Thoracic aorta (tissue), 2 donors: ENCODE data around the gene GUF1. TPM values are rescaled to one million over a fixed set of nuclear protein-coding genes. Genes with fewer than 3 reads are reported as not detected.

ENCODE experiments used
- ATAC-seq: fragments of 150-250 bp; one replicate; pipeline ENCODE4 v1.8.0; 2017; ENCODE audit warnings: low read depth; ENCODE audit not compliant: insufficient number of reproducible peaks, low FRiP score
- DNase-seq: peaks from one replicate; pipeline ENCODE4 v3.0.0-alpha.2; 2020; ENCODE audit warnings: low spot score
- H3K27ac ChIP-seq, 2 donors: fragments of 200-600 bp; sonication (generic); 1 replicate in 1 of 2; 2 replicates in 1 of 2; pipeline ENCODE4 v1.5.1; 2016; ENCODE audit warnings: mild to moderate bottlenecking in 2 of 2, moderate library complexity in 2 of 2
- H3K27me3 ChIP-seq: fragments of 200-600 bp; sonication (generic); replicated peaks from 2 replicates; pipeline ENCODE4 v1.6.0; 2016; ENCODE audit warnings: mild to moderate bottlenecking; ENCODE audit not compliant: insufficient read depth
- H3K36me3 ChIP-seq: fragments of 200-600 bp; sonication (generic); one replicate; pipeline ENCODE4 v1.5.1; 2016
- H3K4me1 ChIP-seq, 2 donors: fragments of 200-600 bp; sonication (generic); 1 replicate in 1 of 2; 2 replicates in 1 of 2; pipeline versions ENCODE4 v1.5.1 to v1.6.0; 2016; ENCODE audit warnings: low read depth in 2 of 2, mild to moderate bottlenecking in 1 of 2; ENCODE audit not compliant: control insufficient read depth in 1 of 2
- H3K4me3 ChIP-seq: fragments of 200-600 bp; sonication (generic); 2 replicates; pipeline ENCODE4 v1.5.1; 2016; ENCODE audit warnings: mild to moderate bottlenecking
- H3K9me3 ChIP-seq: fragments of 200-600 bp; sonication (generic); 2 replicates; pipeline ENCODE4 v1.5.1; 2016
- total RNA-seq, 2 donors: library from RNA; depleted of rRNA; stranded (reverse); fragments of >200 nt; gene quantifications; one replicate each; pipeline versions ENCODE4 v1.1.0 to v1.2.3, GENCODE V29; 2016
- TF ChIP-seq, protein P1 (sequence below): fragments of 200-600 bp; sonication (generic); IDR thresholded peaks from one replicate; pipeline ENCODE4 v1.5.1; 2019; ENCODE audit warnings: antibody characterized with exemption

The GUF1 gene
- total RNA-seq, 2 donors from 2014 or later, result 8.5 to 13.3 TPM

DNA sequence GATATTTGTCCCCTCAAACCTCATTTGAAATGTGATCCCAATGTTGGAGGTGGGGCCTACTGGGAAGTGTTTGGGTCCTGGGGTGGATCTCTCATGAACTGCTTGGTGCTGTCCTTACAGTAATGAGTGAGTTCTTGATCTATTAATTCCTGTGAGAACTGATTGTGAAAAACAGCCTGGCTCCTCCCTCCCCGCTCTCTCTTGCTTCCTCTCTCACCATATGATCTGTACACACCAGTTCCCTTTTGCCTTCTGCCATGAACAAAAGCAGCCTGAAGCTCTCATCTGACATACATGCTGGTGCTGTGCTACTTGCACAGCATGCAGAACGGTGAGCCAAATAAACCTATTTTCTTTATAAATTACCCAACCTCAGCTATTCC lies 15.6 kb upstream of the GUF1 start:
- DNase-seq, result no peak
- Histone ChIP-seq H3K4me3 (no peak overlapping the region), H3K27me3 (no peaks in the 10 kb centered on the region), H3K4me1 (no peaks in the 10 kb centered on the region), H3K36me3 (no peaks in the 10 kb centered on the region), H3K27ac (no peak overlapping the region), H3K9me3 (no peaks in the 10 kb centered on the region)
- TF ChIP-seq, protein P1, sequence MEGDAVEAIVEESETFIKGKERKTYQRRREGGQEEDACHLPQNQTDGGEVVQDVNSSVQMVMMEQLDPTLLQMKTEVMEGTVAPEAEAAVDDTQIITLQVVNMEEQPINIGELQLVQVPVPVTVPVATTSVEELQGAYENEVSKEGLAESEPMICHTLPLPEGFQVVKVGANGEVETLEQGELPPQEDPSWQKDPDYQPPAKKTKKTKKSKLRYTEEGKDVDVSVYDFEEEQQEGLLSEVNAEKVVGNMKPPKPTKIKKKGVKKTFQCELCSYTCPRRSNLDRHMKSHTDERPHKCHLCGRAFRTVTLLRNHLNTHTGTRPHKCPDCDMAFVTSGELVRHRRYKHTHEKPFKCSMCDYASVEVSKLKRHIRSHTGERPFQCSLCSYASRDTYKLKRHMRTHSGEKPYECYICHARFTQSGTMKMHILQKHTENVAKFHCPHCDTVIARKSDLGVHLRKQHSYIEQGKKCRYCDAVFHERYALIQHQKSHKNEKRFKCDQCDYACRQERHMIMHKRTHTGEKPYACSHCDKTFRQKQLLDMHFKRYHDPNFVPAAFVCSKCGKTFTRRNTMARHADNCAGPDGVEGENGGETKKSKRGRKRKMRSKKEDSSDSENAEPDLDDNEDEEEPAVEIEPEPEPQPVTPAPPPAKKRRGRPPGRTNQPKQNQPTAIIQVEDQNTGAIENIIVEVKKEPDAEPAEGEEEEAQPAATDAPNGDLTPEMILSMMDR, result no peak
- ATAC-seq, result no peak

DNA sequence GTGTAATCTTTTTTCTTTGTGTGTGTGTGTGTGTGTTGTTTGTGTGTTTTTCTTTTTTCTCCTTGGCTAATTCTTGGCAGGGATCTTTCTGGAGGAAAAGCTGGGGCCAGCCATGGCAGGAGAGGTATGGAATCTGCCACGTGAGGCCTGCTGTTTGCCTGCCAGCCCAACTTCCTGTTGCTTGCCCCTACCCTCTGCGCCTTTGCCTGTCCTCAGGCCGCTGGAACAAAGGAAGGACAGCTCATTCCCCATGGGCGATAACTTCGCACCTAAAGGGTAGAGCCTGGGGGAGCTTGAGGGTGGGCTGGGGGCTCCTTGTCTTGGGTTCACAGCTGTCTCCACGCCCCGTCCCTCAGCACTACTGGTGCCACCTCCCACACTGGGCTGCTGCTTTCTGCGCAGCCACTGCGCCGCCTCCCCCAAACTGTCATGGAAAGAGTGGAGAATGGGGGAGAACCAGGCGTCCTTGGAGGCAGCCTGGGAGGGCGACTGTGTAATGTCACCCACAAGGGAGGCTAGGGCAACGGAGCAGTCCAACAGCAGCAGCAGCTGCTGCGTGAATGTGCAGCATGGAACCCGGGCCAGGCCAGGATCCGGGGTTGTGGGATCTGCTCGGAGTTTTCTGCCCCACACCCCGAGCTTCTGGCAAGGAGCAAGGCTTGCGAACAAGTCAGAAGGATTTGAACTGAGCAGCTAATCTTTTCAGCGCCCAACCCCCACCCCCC lies 14.5 kb upstream of the GUF1 start:
- Histone ChIP-seq H3K27me3 (no peaks in the 10 kb centered on the region), H3K4me3 (no peak overlapping the region), H3K27ac (no peak overlapping the region), H3K36me3 (no peaks in the 10 kb centered on the region), H3K9me3 (no peaks in the 10 kb centered on the region), H3K4me1 (no peaks in the 10 kb centered on the region)
- DNase-seq, result no peak
- no peak for ATAC-seq
- TF ChIP-seq, protein P1, result no peak

GRCh38 chr4:44668526-44668925 lies 9.7 kb upstream of the GUF1 start:
- no peak for DNase-seq
- H3K9me3 ChIP-seq, result no peaks in the 10 kb centered on the region
- H3K27me3 ChIP-seq, result no peaks in the 10 kb centered on the region
- H3K4me3 ChIP-seq, result no peak overlapping the region
- TF ChIP-seq, protein P1, result no peak
- ATAC-seq, result no peak
- no peak overlapping the region for H3K27ac ChIP-seq
- no peaks in the 10 kb centered on the region for H3K4me1 ChIP-seq
- no peaks in the 10 kb centered on the region for H3K36me3 ChIP-seq

DNA sequence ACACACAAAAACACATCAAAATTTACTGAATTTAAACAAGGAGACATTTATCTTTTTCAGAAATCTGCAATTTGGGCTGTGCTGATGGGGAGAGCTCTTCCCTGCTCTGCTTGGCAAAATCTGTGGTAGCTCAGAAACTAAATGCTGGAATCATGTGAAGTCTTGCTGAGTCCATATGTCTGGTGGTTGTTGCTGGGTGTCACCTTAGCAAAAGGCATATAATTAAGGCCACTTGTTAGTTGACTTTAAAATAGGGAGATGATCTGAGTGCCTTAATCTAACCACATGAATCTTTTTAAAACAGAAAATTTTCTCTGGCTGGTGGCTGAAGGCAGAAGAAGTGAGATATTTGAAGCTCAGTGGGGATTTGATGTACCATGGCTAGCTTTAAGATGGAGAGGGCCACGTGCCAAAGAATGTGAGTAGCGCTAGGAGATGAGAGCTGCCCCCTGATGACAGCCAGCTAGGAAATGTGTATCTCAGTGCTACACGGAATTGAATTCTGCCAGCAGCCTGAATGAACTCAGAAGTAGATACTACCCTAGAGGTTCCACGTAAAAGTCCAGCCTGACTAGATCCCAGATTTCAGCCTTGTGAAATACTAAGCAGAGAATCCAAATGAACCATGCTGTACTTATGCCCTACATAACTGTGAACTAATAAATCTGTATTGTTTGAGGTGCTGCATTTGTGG lies 7.6 kb upstream of the GUF1 start:
- no peak overlapping the region for H3K27ac ChIP-seq
- no peak overlapping the region for H3K4me3 ChIP-seq
- no peaks in the 10 kb centered on the region for H3K9me3 ChIP-seq
- H3K27me3 ChIP-seq, result no peaks in the 10 kb centered on the region
- no peaks in the 10 kb centered on the region for H3K36me3 ChIP-seq
- ATAC-seq (no peak), DNase-seq (no peak)
- TF ChIP-seq, protein P1, result no peak
- no peaks in the 10 kb centered on the region for H3K4me1 ChIP-seq

DNA sequence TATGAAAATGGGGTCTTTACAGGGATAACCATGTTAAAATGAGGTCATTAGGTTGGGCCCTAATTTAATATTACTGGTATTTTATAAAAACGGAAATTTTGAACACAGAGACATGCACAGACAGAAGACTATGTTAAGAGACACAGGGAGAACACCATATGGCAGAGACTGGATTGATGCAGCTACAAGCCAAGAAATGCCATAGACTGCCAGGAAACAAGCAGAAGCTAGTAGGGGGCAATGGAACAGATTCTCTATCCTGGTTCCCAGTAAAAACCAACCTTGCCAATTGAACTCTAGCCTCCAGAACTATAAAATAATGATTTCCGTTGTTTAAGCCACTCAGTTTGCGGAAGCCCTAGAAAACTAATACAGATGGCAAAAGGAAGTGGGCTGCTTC lies 6.6 kb upstream of the GUF1 start:
- ATAC-seq, result no peak
- no peaks in the 10 kb centered on the region for H3K36me3 ChIP-seq
- H3K27me3 ChIP-seq, result no peaks in the 10 kb centered on the region
- TF ChIP-seq, protein P1, result no peak
- H3K27ac ChIP-seq, result no peak overlapping the region
- H3K4me3 ChIP-seq, result no peak overlapping the region
- no peak for DNase-seq
- H3K9me3 ChIP-seq, result no peaks in the 10 kb centered on the region
- H3K4me1 ChIP-seq, result no peaks in the 10 kb centered on the region
